Measurements from ENCODE around the gene DNAH5.

Gene DNAH5

GRCh38 chr5:13934921-13935320 lies 9.6 kb downstream of the DNAH5 start:
- H3K36me3 ChIP-seq (ENCODE audit: insufficient read depth, low read length) = no peaks in the 10 kb centered on the region
- H3K9me3 ChIP-seq (ENCODE audit: insufficient read depth, low read depth, low read length) = peaks cover 7% of the 10 kb centered on the region; the same call in 1 of the 2 replicates
- no peak overlapping the region for H3K27ac ChIP-seq (ENCODE audit: low read depth, low read length)
- H3K4me1 ChIP-seq (ENCODE audit: insufficient read depth, low read length) = 0 out of 2 replicates have a peak, but pooled peaks cover 6% of the 10 kb centered on the region
- 78% methylated on average over 1 of the region's 1 CpG for WGBS
- no peak overlapping the region for H3K4me3 ChIP-seq (ENCODE audit: low read length)
- no peak overlapping the region for H3K9ac ChIP-seq (ENCODE audit: low read depth, low read length)
- 0 out of 2 replicates have a peak, but pooled peaks cover 3% of the 10 kb centered on the region for H3K27me3 ChIP-seq (ENCODE audit: insufficient read depth, low read length)

GRCh38 chr5:13934125-13934524 lies 10.4 kb downstream of the DNAH5 start:
- Histone ChIP-seq H3K36me3 (ENCODE audit: insufficient read depth, low read length) (no peaks in the 10 kb centered on the region), H3K27ac (ENCODE audit: low read depth, low read length) (no peak overlapping the region), H3K4me1 (ENCODE audit: insufficient read depth, low read length) (0 out of 2 replicates have a peak, but pooled peaks cover under 1% of the 10 kb centered on the region), H3K9ac (ENCODE audit: low read depth, low read length) (no peak overlapping the region), H3K4me3 (ENCODE audit: low read length) (no peak overlapping the region), H3K9me3 (ENCODE audit: insufficient read depth, low read depth, low read length) (peaks cover 7% of the 10 kb centered on the region; the same call in 1 of the 2 replicates), H3K27me3 (ENCODE audit: insufficient read depth, low read length) (0 out of 2 replicates have a peak, but pooled peaks cover 3% of the 10 kb centered on the region)
- WGBS = 97% methylated on average over 2 of the region's 2 CpGs

- no peak overlapping the region for H3K4me3 ChIP-seq (ENCODE audit: low read length)
- no peaks in the 10 kb centered on the region for H3K36me3 ChIP-seq (ENCODE audit: insufficient read depth, low read length)
- H3K4me1 ChIP-seq (ENCODE audit: insufficient read depth, low read length) = no peaks in the 10 kb centered on the region
- 95% methylated on average over 3 of the region's 3 CpGs for WGBS
- H3K9me3 ChIP-seq (ENCODE audit: insufficient read depth, low read depth, low read length) = peaks cover 7% of the 10 kb centered on the region; the same call in 1 of the 2 replicates
- H3K27ac ChIP-seq (ENCODE audit: low read depth, low read length) = no peak overlapping the region
- H3K9ac ChIP-seq (ENCODE audit: low read depth, low read length) = no peak overlapping the region
- 0 out of 2 replicates have a peak, but pooled peaks cover 3% of the 10 kb centered on the region for H3K27me3 ChIP-seq (ENCODE audit: insufficient read depth, low read length)
Observed at GRCh38 chr5:13932561-13932960, 11.9 kb downstream of the DNAH5 start.

GRCh38 chr5:13932011-13932410 lies 12.5 kb downstream of the DNAH5 start:
- no peak overlapping the region for H3K27ac ChIP-seq (ENCODE audit: low read depth, low read length)
- H3K4me3 ChIP-seq (ENCODE audit: low read length) = no peak overlapping the region
- H3K9me3 ChIP-seq (ENCODE audit: insufficient read depth, low read depth, low read length) = peaks cover 7% of the 10 kb centered on the region; the same call in 1 of the 2 replicates

GRCh38 chr5:13930541-13931171 lies 13.8 kb downstream of the DNAH5 start:
- no peaks in the 10 kb centered on the region for H3K36me3 ChIP-seq (ENCODE audit: insufficient read depth, low read length)
- H3K27me3 ChIP-seq (ENCODE audit: insufficient read depth, low read length) = no peaks in the 10 kb centered on the region
- H3K27ac ChIP-seq (ENCODE audit: low read depth, low read length) = no peak overlapping the region
- H3K9me3 ChIP-seq (ENCODE audit: insufficient read depth, low read depth, low read length) = peaks cover 7% of the 10 kb centered on the region; the same call in 1 of the 2 replicates
- no peak overlapping the region for H3K9ac ChIP-seq (ENCODE audit: low read depth, low read length)
- no peaks in the 10 kb centered on the region for H3K4me1 ChIP-seq (ENCODE audit: insufficient read depth, low read length)
- 84% methylated on average over 8 of the region's 8 CpGs for WGBS
- no peak overlapping the region for H3K4me3 ChIP-seq (ENCODE audit: low read length)

More at GRCh38 chr5:13932011-13932410, 12.5 kb downstream of the DNAH5 start:
- Histone ChIP-seq H3K27me3 (ENCODE audit: insufficient read depth, low read length) (0 out of 2 replicates have a peak, but pooled peaks cover 3% of the 10 kb centered on the region), H3K9ac (ENCODE audit: low read depth, low read length) (no peak overlapping the region), H3K4me1 (ENCODE audit: insufficient read depth, low read length) (no peaks in the 10 kb centered on the region), H3K36me3 (ENCODE audit: insufficient read depth, low read length) (no peaks in the 10 kb centered on the region)

GRCh38 chr5:13926731-13927130 lies 17.8 kb downstream of the DNAH5 start:
- H3K4me3 ChIP-seq (ENCODE audit: low read length) = no peak overlapping the region
- H3K9me3 ChIP-seq (ENCODE audit: insufficient read depth, low read depth, low read length) = no peaks in the 10 kb centered on the region
- no peak overlapping the region for H3K9ac ChIP-seq (ENCODE audit: low read depth, low read length)
- H3K4me1 ChIP-seq (ENCODE audit: insufficient read depth, low read length) = no peaks in the 10 kb centered on the region; the same call in 1 of the 2 replicates
- H3K27me3 ChIP-seq (ENCODE audit: insufficient read depth, low read length) = no peaks in the 10 kb centered on the region
- no peaks in the 10 kb centered on the region for H3K36me3 ChIP-seq (ENCODE audit: insufficient read depth, low read length)
- H3K27ac ChIP-seq (ENCODE audit: low read depth, low read length) = no peak overlapping the region
- WGBS = 97% methylated on average over 4 of the region's 4 CpGs

- Histone ChIP-seq H3K4me1 (ENCODE audit: insufficient read depth, low read length) (no peaks in the 10 kb centered on the region; the same call in 1 of the 2 replicates), H3K27me3 (ENCODE audit: insufficient read depth, low read length) (no peaks in the 10 kb centered on the region), H3K9ac (ENCODE audit: low read depth, low read length) (no peak overlapping the region), H3K36me3 (ENCODE audit: insufficient read depth, low read length) (no peaks in the 10 kb centered on the region), H3K9me3 (ENCODE audit: insufficient read depth, low read depth, low read length) (no peaks in the 10 kb centered on the region), H3K4me3 (ENCODE audit: low read length) (no peak overlapping the region), H3K27ac (ENCODE audit: low read depth, low read length) (no peak overlapping the region)
- 58% methylated on average over 2 of the region's 2 CpGs for WGBS
Observed at GRCh38 chr5:13921578-13921977, 22.9 kb downstream of the DNAH5 start.

- no peak overlapping the region for H3K9ac ChIP-seq (ENCODE audit: low read depth, low read length)
- no peak overlapping the region for H3K4me3 ChIP-seq (ENCODE audit: low read length)
- H3K9me3 ChIP-seq (ENCODE audit: insufficient read depth, low read depth, low read length) = no peaks in the 10 kb centered on the region
- H3K27ac ChIP-seq (ENCODE audit: low read depth, low read length) = no peak overlapping the region
- 100% methylated on average over 1 of the region's 1 CpG for WGBS
- no peaks in the 10 kb centered on the region for H3K36me3 ChIP-seq (ENCODE audit: insufficient read depth, low read length)
- no peaks in the 10 kb centered on the region for H3K27me3 ChIP-seq (ENCODE audit: insufficient read depth, low read length)
- H3K4me1 ChIP-seq (ENCODE audit: insufficient read depth, low read length) = no peaks in the 10 kb centered on the region; the same call in 1 of the 2 replicates
Observed at GRCh38 chr5:13919786-13920185, 24.7 kb downstream of the DNAH5 start.

GRCh38 chr5:13919087-13919486 lies 25.4 kb downstream of the DNAH5 start:
- no peaks in the 10 kb centered on the region for H3K9me3 ChIP-seq (ENCODE audit: insufficient read depth, low read depth, low read length)
- no peaks in the 10 kb centered on the region for H3K36me3 ChIP-seq (ENCODE audit: insufficient read depth, low read length)
- H3K9ac ChIP-seq (ENCODE audit: low read depth, low read length) = no peak overlapping the region
- WGBS = 95% methylated on average over 15 of the region's 15 CpGs
- no peak overlapping the region for H3K4me3 ChIP-seq (ENCODE audit: low read length)
- no peaks in the 10 kb centered on the region; the same call in 1 of the 2 replicates for H3K4me1 ChIP-seq (ENCODE audit: insufficient read depth, low read length)
- H3K27me3 ChIP-seq (ENCODE audit: insufficient read depth, low read length) = no peaks in the 10 kb centered on the region
- no peak overlapping the region for H3K27ac ChIP-seq (ENCODE audit: low read depth, low read length)

- H3K27me3 ChIP-seq (ENCODE audit: insufficient read depth, low read length) = no peaks in the 10 kb centered on the region
- H3K9me3 ChIP-seq (ENCODE audit: insufficient read depth, low read depth, low read length) = no peaks in the 10 kb centered on the region
- H3K9ac ChIP-seq (ENCODE audit: low read depth, low read length) = no peak overlapping the region
- no peak overlapping the region for H3K4me3 ChIP-seq (ENCODE audit: low read length)
- 86% methylated on average over 4 of the region's 5 CpGs for WGBS
- H3K36me3 ChIP-seq (ENCODE audit: insufficient read depth, low read length) = no peaks in the 10 kb centered on the region
- no peaks in the 10 kb centered on the region; the same call in 1 of the 2 replicates for H3K4me1 ChIP-seq (ENCODE audit: insufficient read depth, low read length)
- no peak overlapping the region for H3K27ac ChIP-seq (ENCODE audit: low read depth, low read length)
Observed at GRCh38 chr5:13917061-13917460, 27.4 kb downstream of the DNAH5 start.

GRCh38 chr5:13913962-13914361 lies 30.5 kb downstream of the DNAH5 start:
- WGBS = 93% methylated on average over 3 of the region's 3 CpGs
- H3K4me3 ChIP-seq (ENCODE audit: low read length) = no peak overlapping the region

More at GRCh38 chr5:13913962-13914361, 30.5 kb downstream of the DNAH5 start:
- no peaks in the 10 kb centered on the region for H3K9me3 ChIP-seq (ENCODE audit: insufficient read depth, low read depth, low read length)
- H3K4me1 ChIP-seq (ENCODE audit: insufficient read depth, low read length) = no peaks in the 10 kb centered on the region
- no peak overlapping the region for H3K27ac ChIP-seq (ENCODE audit: low read depth, low read length)
- no peak overlapping the region for H3K9ac ChIP-seq (ENCODE audit: low read depth, low read length)
- no peaks in the 10 kb centered on the region for H3K36me3 ChIP-seq (ENCODE audit: insufficient read depth, low read length)
- H3K27me3 ChIP-seq (ENCODE audit: insufficient read depth, low read length) = no peaks in the 10 kb centered on the region

Data from HUES64 (cell line).